Endometrial microvascular endothelial cells (primary cell): Measurements from ENCODE around the gene TPH2. TPM values are rescaled to one million over a fixed set of nuclear protein-coding genes. Genes with fewer than 3 reads are reported as not detected.

Source experiments
- in situ Hi-C: cut with HindIII; loops from 2 replicates; pipeline ENCODE4 v1.10.0; 2017; ENCODE audit warnings: low sequenced_read_pairs, low pct_unique_long_range_greater_than_20kb; ENCODE audit errors: inconsistent ontology term
- total RNA-seq: library from RNA; depleted of rRNA; stranded (reverse); fragments of >200 nt; gene quantifications from one replicate; pipeline ENCODE4 v1.2.3, GENCODE V29; 2015; ENCODE audit errors: inconsistent ontology term

The TPH2 gene
- total RNA-seq, 1 donor from 2014 or later = not detected

GRCh38 chr12:71955970-71956369 is 17.3 kb downstream of the TPH2 start:
- in situ Hi-C loops = no loop called here

GRCh38 chr12:71958056-71958455 is 19.4 kb downstream of the TPH2 start:
- in situ Hi-C loops = no loop called here

DNA sequence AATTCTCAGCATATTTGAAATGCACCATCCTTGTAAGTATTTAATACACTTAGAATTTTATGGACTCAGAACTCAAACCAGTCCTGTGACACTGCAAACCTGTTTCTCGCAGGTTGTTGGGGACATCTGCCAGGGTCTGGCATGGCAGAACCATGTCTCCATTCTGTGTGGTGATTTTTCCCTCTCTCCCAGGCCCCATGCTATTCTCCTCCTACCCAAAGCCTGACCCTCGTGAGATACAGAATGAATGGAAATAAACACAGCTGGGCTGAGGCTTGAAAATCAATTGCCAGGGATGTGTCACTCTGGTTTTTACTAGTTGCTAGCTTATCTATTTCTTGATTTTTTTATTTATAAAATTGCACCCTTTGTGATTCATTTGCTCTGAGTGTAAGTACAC is 19.8 kb downstream of the TPH2 start:
- in situ Hi-C loops = no loop called here

- in situ Hi-C loops = no loop called here
These were observed 20.4 kb downstream of the TPH2 start for GRCh38 chr12:71958993-71959578.

GRCh38 chr12:71967211-71967610 is 28.6 kb downstream of the TPH2 start:
- in situ Hi-C loops = no loop called here

GRCh38 chr12:71969330-71969729 is 30.7 kb downstream of the TPH2 start:
- in situ Hi-C loops = no loop called here

DNA sequence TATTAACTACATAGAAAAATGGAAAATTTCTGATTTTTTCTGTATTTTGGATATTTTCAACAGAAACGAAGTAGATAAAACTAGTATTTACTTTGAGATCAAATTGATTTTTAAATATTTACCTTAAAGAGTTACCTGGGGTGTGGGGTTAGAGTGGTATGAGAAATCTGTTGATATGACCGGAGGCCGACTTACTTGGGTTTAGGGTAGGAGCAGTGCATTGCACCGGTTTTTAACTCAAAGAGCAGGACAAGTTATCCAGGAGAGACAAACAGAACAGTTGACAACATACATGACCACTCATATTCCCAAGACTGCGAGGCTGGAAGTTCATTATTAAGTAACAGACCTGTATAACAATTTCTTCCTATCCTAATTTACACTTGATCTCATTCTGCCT is 31.4 kb downstream of the TPH2 start:
- in situ Hi-C loops = no loop called here

GRCh38 chr12:71972441-71973074 is 33.9 kb downstream of the TPH2 start:
- in situ Hi-C loops = no loop called here

GRCh38 chr12:71973687-71974086 is 35.0 kb downstream of the TPH2 start:
- in situ Hi-C loops = no loop called here

GRCh38 chr12:71980538-71980937 is 41.9 kb downstream of the TPH2 start:
- in situ Hi-C loops = no loop called here

GRCh38 chr12:71981149-71981548 is 42.5 kb downstream of the TPH2 start:
- in situ Hi-C loops = no loop called here

GRCh38 chr12:71994715-71995114 is 56.1 kb downstream of the TPH2 start:
- in situ Hi-C loops = no loop called here

GRCh38 chr12:71999795-72000194 is 61.1 kb downstream of the TPH2 start:
- in situ Hi-C loops = no loop called here

GRCh38 chr12:72000969-72001648 is 62.5 kb downstream of the TPH2 start:
- in situ Hi-C loops = no loop called here

DNA sequence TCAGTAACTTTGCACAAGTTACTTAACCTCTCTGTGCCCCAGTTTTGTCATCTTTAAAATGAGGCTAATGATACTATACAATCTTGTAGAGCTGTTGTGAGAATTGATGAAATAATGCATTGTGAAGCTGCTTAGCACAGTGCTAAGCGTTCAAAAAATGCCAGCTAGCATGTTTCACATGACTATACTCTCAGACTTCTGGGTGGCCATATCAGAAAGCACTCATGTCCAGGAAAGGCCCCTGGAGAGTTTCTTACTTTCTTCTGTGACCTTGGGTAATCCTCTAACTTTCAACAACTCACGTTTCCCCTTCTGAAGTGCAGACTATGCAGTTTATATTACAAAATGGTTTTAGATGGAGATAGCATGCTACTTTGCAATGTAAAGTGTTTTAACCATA is 68.1 kb downstream of the TPH2 start:
- in situ Hi-C loops = no loop called here

DNA sequence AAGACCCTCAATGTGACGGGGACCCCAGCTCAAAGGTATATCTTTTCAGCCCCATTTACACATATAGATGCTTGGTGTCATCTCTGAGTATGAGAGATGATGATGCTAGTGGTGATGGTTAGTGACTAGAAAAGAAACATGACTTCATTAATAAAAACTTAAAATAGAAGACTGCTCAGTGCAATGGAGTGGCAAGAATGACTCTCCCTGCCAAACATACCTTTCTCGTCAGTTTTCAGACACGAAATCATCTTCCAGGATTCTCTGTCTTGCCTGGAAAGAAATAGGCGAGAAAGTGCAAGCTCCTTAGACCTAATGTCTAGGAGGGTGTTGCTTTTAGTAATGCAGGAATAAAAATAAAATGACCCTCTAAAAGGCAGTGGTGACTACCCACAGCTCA is 71.7 kb downstream of the TPH2 start:
- in situ Hi-C loops = no loop called here

DNA sequence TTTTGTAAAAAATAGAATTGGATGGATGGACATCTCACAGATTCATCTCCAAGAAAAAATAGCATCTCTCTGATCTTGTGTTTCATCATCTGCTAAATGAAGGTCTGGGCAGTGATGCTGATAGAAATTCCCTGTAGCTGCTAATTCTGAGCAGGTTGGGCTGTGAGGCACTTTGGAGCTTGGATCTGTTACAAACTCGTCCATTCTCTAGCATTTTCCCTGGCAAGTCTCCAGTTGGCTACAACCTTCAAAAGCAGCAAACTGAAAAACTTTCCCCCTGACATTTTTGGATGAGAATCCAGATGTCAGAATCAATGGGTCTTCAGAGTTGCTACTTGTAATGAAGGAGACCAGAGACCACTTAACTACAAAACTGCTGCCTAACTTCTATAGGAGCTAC is 72.7 kb downstream of the TPH2 start:
- in situ Hi-C loops = no loop called here

DNA sequence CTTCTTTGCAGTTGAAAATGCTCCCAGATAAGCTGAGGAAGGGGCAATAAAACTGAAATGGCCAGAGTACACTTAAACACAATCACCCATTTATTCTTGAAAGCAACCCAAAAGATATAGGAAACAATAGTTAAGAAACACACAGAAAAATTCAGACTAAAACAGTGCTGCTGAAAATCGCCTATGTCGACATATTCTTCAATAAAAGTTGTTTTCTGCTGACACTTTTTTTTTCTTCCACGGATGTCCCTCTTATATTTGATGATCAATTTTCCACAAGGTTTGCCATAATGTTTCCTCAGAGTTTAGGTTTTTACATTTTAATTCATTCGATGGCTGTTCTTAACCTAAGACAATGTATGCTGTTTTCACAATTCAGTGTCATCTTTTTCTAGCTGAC is 74.2 kb downstream of the TPH2 start:
- in situ Hi-C loops = no loop called here

- in situ Hi-C loops = no loop called here
These were observed 77.2 kb downstream of the TPH2 start for GRCh38 chr12:72015895-72016294.

DNA sequence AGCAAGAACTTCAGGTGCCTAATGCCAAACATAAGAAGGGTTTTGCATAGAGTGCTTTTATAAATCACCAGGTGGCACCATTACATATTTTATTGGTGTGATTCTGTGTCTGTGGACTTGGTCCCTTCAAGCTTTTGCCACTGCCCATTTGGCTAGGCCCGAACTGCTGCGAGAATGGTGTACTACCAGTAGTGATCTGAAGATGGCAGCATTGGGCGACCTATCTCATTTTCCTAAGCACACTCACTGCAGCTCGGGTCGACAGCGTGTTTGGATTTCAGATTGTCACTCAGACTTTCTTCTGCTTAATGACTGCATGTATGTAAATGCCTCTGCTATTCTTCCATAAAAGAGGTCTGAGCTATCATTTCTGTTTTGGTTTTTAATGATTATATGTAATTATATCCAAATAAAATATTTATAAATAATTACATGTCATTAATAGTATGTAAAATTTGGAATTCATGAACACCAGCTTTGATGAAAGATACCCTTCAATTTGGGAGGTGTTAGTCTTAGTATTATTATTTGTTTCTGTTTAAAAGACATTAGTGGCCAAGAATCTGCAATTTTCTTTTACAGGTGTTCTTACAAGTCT is 78.5 kb downstream of the TPH2 start:
- in situ Hi-C loops = no loop called here
